ENCODE results near the gene FLNB. TPM values are rescaled to one million over a fixed set of nuclear protein-coding genes. Genes with fewer than 3 reads are reported as not detected.
A peak's percentile ranks its signal among the peaks of the same experiment; 100 is the strongest.

FLNB gene
- total and polyA plus RNA-seq, 2 of the 13 experiments (the other 11 are each of a cell fraction or from before 2014, with no cell fraction given), result 106 to 130 TPM

- TF ChIP-seq DZIP1 (CRISPR knock-in tag; IDR thresholded peaks at IDR 0.05), result no peak
- no peak; the same call in 1 of the 2 replicates for TF ChIP-seq RFX1 (IDR thresholded peaks at IDR 0.05)
- TF ChIP-seq MXD1 (CRISPR knock-in tag; IDR thresholded peaks at IDR 0.05), result no peak
- peak; percentile 91 for TF ChIP-seq CEBPB (IDR thresholded peaks at IDR 0.05; ENCODE audit: borderline replicate concordance, low read depth, low read length)
- peak; percentile 27; the same call in 1 of the 2 replicates for TF ChIP-seq ETV5 (CRISPR knock-in tag; IDR thresholded peaks at IDR 0.05; ENCODE audit: borderline replicate concordance)
- no peak; the same call in 1 of the 2 replicates for TF ChIP-seq YEATS4 (CRISPR knock-in tag; IDR thresholded peaks at IDR 0.05; ENCODE audit: borderline replicate concordance)
- TF ChIP-seq STAT6 (CRISPR knock-in tag; IDR thresholded peaks at IDR 0.05; ENCODE audit: borderline replicate concordance), result no peak
- 0 out of 2 replicates have a peak, but pooled peaks have one; percentile 26 for TF ChIP-seq ZNF607 (CRISPR knock-in tag; IDR thresholded peaks at IDR 0.05; ENCODE audit: borderline replicate concordance)
- peak; percentile 73 for TF ChIP-seq SP5 (CRISPR knock-in tag; IDR thresholded peaks at IDR 0.05; ENCODE audit: borderline replicate concordance, low read depth)
- peak; percentile 90 for TF ChIP-seq SKIL (CRISPR knock-in tag; IDR thresholded peaks at IDR 0.05; ENCODE audit: borderline replicate concordance)
- TF ChIP-seq ZNF12 (CRISPR knock-in tag; IDR thresholded peaks at IDR 0.05), result no peak
- TF ChIP-seq ZFP41 (CRISPR knock-in tag; IDR thresholded peaks at IDR 0.05; ENCODE audit: borderline replicate concordance), result no peak
- no peak for TF ChIP-seq U2AF1 (optimal IDR thresholded peaks at IDR 0.05; ENCODE audit: low read depth, low read length)
- TF ChIP-seq DPF2 (CRISPR knock-in tag; IDR thresholded peaks at IDR 0.05; ENCODE audit: borderline replicate concordance, low read depth), result peak; percentile 44; the same call in 1 of the 2 replicates
- no peak for TF ChIP-seq TAF1 (CRISPR knock-in tag; IDR thresholded peaks at IDR 0.05)
- peak; percentile 24; the same call in 1 of the 2 replicates for TF ChIP-seq TFDP1 (CRISPR knock-in tag; IDR thresholded peaks at IDR 0.05; ENCODE audit: borderline replicate concordance)
- no peak for TF ChIP-seq ZFYVE20 (CRISPR knock-in tag; IDR thresholded peaks at IDR 0.05; ENCODE audit: borderline replicate concordance, low read depth)
- no peak for TF ChIP-seq ZNF256 (CRISPR knock-in tag; conservative IDR thresholded peaks at IDR 0.05)
- no peak for TF ChIP-seq RARG (CRISPR knock-in tag; IDR thresholded peaks at IDR 0.05; ENCODE audit: low read depth)
- TF ChIP-seq TEAD3 (CRISPR knock-in tag; optimal IDR thresholded peaks at IDR 0.05; ENCODE audit: borderline replicate concordance), result peak; percentile 40
Measured at GRCh38 chr3:58191361-58191991, 183.3 kb downstream of the FLNB start (continued).
